Measurements from ENCODE around the gene CHST8.

GRCh38 chr19:33718651-33719254, 97.0 kb downstream of the CHST8 start:
- TF ChIP-seq EZH2 (IDR thresholded peaks at IDR 0.05; ENCODE audit: borderline replicate concordance, low read depth, low read length, severe bottlenecking) (no peak), CTCF (IDR thresholded peaks at IDR 0.05; ENCODE audit: borderline replicate concordance, extremely low read depth, low read length, poor library complexity, severe bottlenecking) (no peak)
